PC-3 (cell line): ENCODE results near the gene UGT1A10. TPM values are rescaled to one million over a fixed set of nuclear protein-coding genes. Genes with fewer than 3 reads are reported as not detected.

Experiments
- ATAC-seq: fragments of 200-7000 bp; cut with Tn5 transposase; 2 replicates; pipeline ENCODE4 v1.9.1; 2020; ENCODE audit warnings: mild to moderate bottlenecking, moderate library complexity
- BruUV-seq: library from RNA; stranded (reverse); fragments of 400-500 nt; replicated peaks from 2 replicates; lab custom pipeline; 2021; lab: Mats Ljungman, UMichigan
- CTCF ChIA-PET: fragments of 300-600 bp; sonication (Branson Sonifier 250); formaldehyde crosslinking; loops from one replicate; lab custom pipeline; 2022; ENCODE audit warnings: antibody characterized with exemption; lab: Charles Lee
- POLR2A ChIA-PET: fragments of 300-600 bp; sonication (Branson Sonifier 250); formaldehyde crosslinking; loops from one replicate; lab custom pipeline; 2022; ENCODE audit warnings: antibody characterized with exemption; ENCODE audit not compliant: unreplicated experiment; lab: Charles Lee
- DNase-seq: peaks from one replicate; pipeline ENCODE4 v3.0.0-alpha.2; 2015
- H2AFZ ChIP-seq: fragments of 300-600 bp; sonication (generic); 2 replicates; pipeline ENCODE4 v1.6.0; 2016; ENCODE audit warnings: antibody characterized with exemption, low read length
- H3F3A ChIP-seq: fragments of 300-600 bp; sonication (generic); one replicate; pipeline ENCODE4 v1.6.0; 2017; ENCODE audit warnings: antibody characterized with exemption, low read length, control low read depth, mild to moderate bottlenecking; ENCODE audit not compliant: unreplicated experiment
- H3K27ac ChIP-seq: fragments of 300-600 bp; sonication (generic); 2 replicates; pipeline ENCODE4 v1.5.1; 2016; ENCODE audit warnings: mild to moderate bottlenecking, low read length
- H3K27me3 ChIP-seq: fragments of 300-600 bp; sonication (generic); 2 replicates; pipeline ENCODE4 v1.6.1; 2016; ENCODE audit warnings: low read length, mixed read lengths
- H3K36me3 ChIP-seq: fragments of 300-600 bp; sonication (generic); 2 replicates; pipeline ENCODE4 v1.6.1; 2016; ENCODE audit warnings: low read depth, mixed run types, low read length, mixed read lengths
- H3K4me1 ChIP-seq: fragments of 300-600 bp; sonication (generic); 2 replicates; pipeline ENCODE4 v1.5.1; 2016; ENCODE audit warnings: low read length; ENCODE audit not compliant: insufficient read depth
- H3K4me2 ChIP-seq: fragments of 300-600 bp; sonication (generic); 2 replicates; pipeline ENCODE4 v1.6.0; 2016; ENCODE audit warnings: low read length
- H3K4me3 ChIP-seq: fragments of 300-600 bp; sonication (generic); 2 replicates; pipeline ENCODE4 v1.5.1; 2016; ENCODE audit warnings: mild to moderate bottlenecking, low read length, mixed read lengths
- H3K79me2 ChIP-seq: fragments of 300-600 bp; sonication (generic); 2 replicates; pipeline ENCODE4 v1.6.1; 2017; ENCODE audit warnings: low read length, mixed read lengths
- H3K9ac ChIP-seq: fragments of 300-600 bp; sonication (generic); 2 replicates; pipeline ENCODE4 v1.6.0; 2016; ENCODE audit warnings: mild to moderate bottlenecking, low read length
- H3K9me2 ChIP-seq: fragments of 300-600 bp; sonication (generic); replicated peaks from 2 replicates; pipeline ENCODE4 v1.6.1; 2016; ENCODE audit warnings: mixed run types, low read length, mixed read lengths
- H3K9me3 ChIP-seq: fragments of 300-600 bp; sonication (generic); 2 replicates; pipeline ENCODE4 v1.6.1; 2016; ENCODE audit warnings: low read length, mixed read lengths
- H4K20me1 ChIP-seq: fragments of 300-600 bp; sonication (generic); 2 replicates; pipeline ENCODE4 v1.6.1; 2016; ENCODE audit warnings: low read length, mixed read lengths
- EZH2 ChIP-seq: fragments of 300-600 bp; sonication (generic); IDR thresholded peaks from one replicate; pipeline ENCODE4 v1.6.1; 2017; ENCODE audit warnings: antibody characterized with exemption, mild to moderate bottlenecking, low read length; ENCODE audit not compliant: unreplicated experiment
- EZH2phosphoT487 ChIP-seq: fragments of 300-600 bp; sonication (generic); IDR thresholded peaks from 2 replicates; pipeline ENCODE4 v1.6.1; 2018; ENCODE audit warnings: mild to moderate bottlenecking, antibody characterized with exemption, low read length, borderline replicate concordance
- intact Hi-C: fragments of 100-400 bp; cut with micrococcal nuclease; formaldehyde crosslinking; loops from 2 replicates; pipeline ENCODE4 v1.9.0; 2023
- total RNA-seq: library from RNA; depleted of rRNA; stranded (reverse); fragments of >200 nt; gene quantifications from 2 replicates; pipeline ENCODE4 v1.2.3, GENCODE V29; 2014; rRNA removed
- TF ChIP-seq, protein P1 (sequence below): fragments of 300-600 bp; sonication (generic); conservative IDR thresholded peaks from 2 replicates; pipeline ENCODE4 v1.5.1; 2017; ENCODE audit warnings: antibody characterized with exemption, low read depth, mild to moderate bottlenecking, low read length

UGT1A10 gene
- total RNA-seq, 1 experiment from 2014 or later = not detected

DNA sequence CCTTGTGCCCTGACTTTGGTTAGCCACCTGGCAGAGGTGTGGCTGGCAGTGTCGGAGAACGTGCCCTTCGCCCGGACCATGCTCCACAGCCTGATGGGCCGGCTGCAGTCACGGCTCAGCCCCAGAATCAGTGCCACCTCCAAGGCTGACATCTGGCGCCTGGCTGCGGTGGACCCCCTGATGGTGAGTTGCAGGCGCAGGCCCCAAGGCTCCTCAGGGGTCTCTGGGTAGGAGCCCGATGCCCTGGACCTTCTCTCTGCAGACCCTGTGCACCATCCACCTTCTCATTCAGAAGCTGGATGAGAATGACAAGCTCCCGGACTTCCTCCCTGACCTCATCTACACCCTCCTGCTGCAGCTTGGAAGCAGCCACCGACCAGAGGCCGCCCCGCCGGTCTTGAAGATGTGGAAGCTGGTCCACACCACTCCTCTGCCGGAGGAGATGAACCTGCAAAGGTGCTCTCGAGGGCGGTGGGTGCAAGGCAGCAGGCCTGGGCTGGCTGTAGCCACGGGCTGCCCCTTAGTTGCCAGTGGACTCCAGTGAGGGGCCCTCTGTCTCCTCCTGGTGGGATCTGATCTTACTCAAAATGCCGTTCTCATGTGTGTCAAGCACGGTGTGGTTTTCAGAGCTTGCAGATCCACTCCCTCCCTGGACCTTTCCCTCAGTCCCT lies 186.0 kb downstream of the UGT1A10 start:
- Histone ChIP-seq H3K79me2 (no peaks in the 10 kb centered on the region), H3K36me3 (no peaks in the 10 kb centered on the region), H2AFZ (no peak overlapping the region), H3K27ac (no peak overlapping the region), H3K9ac (no peak overlapping the region), H3K4me3 (no peak overlapping the region), H3K9me2 (no peaks in the 10 kb centered on the region), H4K20me1 (no peaks in the 10 kb centered on the region), H3K4me1 (no peaks in the 10 kb centered on the region), H3K4me2 (no peak overlapping the region), H3K9me3 (no peaks in the 10 kb centered on the region), H3F3A (no peaks in the 10 kb centered on the region), H3K27me3 (no peaks in the 10 kb centered on the region)
- TF ChIP-seq EZH2 = no peak
- no peak for TF ChIP-seq EZH2phosphoT487
- TF ChIP-seq, protein P1, sequence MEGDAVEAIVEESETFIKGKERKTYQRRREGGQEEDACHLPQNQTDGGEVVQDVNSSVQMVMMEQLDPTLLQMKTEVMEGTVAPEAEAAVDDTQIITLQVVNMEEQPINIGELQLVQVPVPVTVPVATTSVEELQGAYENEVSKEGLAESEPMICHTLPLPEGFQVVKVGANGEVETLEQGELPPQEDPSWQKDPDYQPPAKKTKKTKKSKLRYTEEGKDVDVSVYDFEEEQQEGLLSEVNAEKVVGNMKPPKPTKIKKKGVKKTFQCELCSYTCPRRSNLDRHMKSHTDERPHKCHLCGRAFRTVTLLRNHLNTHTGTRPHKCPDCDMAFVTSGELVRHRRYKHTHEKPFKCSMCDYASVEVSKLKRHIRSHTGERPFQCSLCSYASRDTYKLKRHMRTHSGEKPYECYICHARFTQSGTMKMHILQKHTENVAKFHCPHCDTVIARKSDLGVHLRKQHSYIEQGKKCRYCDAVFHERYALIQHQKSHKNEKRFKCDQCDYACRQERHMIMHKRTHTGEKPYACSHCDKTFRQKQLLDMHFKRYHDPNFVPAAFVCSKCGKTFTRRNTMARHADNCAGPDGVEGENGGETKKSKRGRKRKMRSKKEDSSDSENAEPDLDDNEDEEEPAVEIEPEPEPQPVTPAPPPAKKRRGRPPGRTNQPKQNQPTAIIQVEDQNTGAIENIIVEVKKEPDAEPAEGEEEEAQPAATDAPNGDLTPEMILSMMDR = no peak
- ChIA-PET POLR2A (no interaction called here), CTCF (no interaction called here)
- ATAC-seq (no peak), DNase-seq (no peak)
- intact Hi-C loops = no loop called here
- BruUV-seq = no TSS peak

Other genes with a start within 250 kb of the UGT1A10 start
- gene USP40, start 69.7 kb upstream of the UGT1A10 start, total RNA-seq = 32.1 and 32.3 TPM in 2 replicates
- 0.46 TPM in 1 of 2 replicates, not detected in the other for gene UGT1A8, start 18.8 kb upstream of the UGT1A10 start, total RNA-seq
- gene UGT1A9, start 35.5 kb downstream of the UGT1A10 start, total RNA-seq = not detected in 2 replicates
- gene UGT1A7, start 45.5 kb downstream of the UGT1A10 start, total RNA-seq = not detected in 2 replicates
- gene UGT1A6, start 56.4 kb downstream of the UGT1A10 start, total RNA-seq = 2.0 and 2.2 TPM in 2 replicates
- not detected in 2 replicates for gene UGT1A5, start 76.5 kb downstream of the UGT1A10 start, total RNA-seq
- gene UGT1A4, start 82.3 kb downstream of the UGT1A10 start, total RNA-seq = not detected in 2 replicates
- gene UGT1A3, start 92.6 kb downstream of the UGT1A10 start, total RNA-seq = not detected in 2 replicates
- 0.33 TPM in 1 of 2 replicates, not detected in the other for gene UGT1A1, start 123.8 kb downstream of the UGT1A10 start, total RNA-seq
- gene MROH2A, start 141.9 kb downstream of the UGT1A10 start, total RNA-seq = not detected in 2 replicates
- 31.7 and 37.0 TPM in 2 replicates for gene HJURP, start 218.1 kb downstream of the UGT1A10 start, total RNA-seq